ENCODE results near the gene ZC3H4.

- TF ChIP-seq CTCF (conservative IDR thresholded peaks at IDR 0.05; ENCODE audit: low read length) (no peak; the same call in 1 of the 2 replicates), EZH2phosphoT487 (IDR thresholded peaks at IDR 0.05; ENCODE audit: borderline replicate concordance) (no peak)
These were observed 14.0 kb downstream of the ZC3H4 start for GRCh38 chr19:47099576-47100050.

Measured in Loucy (cell line).